Endothelial cell of umbilical vein (primary cell): ENCODE measurements around the gene CCDC85C.

Experiments
- CTCF ChIP-seq, 2 donors: IDR thresholded peaks; 1 replicate in 1 of 2; 2 replicates in 1 of 2; pipeline ENCODE4 v1.5.1; 2011; ENCODE audit warnings: low read length in 2 of 2, mild to moderate bottlenecking in 2 of 2, moderate library complexity in 2 of 2, control low read depth in 1 of 2, inconsistent platforms in 1 of 2, low read depth in 1 of 2; ENCODE audit not compliant: insufficient read depth in 1 of 2; ENCODE audit errors: extremely low read depth in 1 of 2
- EZH2 ChIP-seq: IDR thresholded peaks from 2 replicates; pipeline ENCODE4 v1.6.1; 2012; ENCODE audit warnings: borderline replicate concordance, low read depth, mild to moderate bottlenecking, moderate library complexity, low read length, inconsistent platforms; ENCODE audit not compliant: severe bottlenecking
- FOS ChIP-seq: IDR thresholded peaks from 2 replicates; pipeline ENCODE4 v1.6.1; 2011; ENCODE audit warnings: mild to moderate bottlenecking, low read length, moderate library complexity, borderline replicate concordance; ENCODE audit not compliant: insufficient read depth
- MAX ChIP-seq: IDR thresholded peaks from 2 replicates; pipeline ENCODE4 v1.6.1; 2011; ENCODE audit not compliant: insufficient read depth, insufficient read length
- POLR2A ChIP-seq: IDR thresholded peaks from 2 replicates; pipeline ENCODE4 v1.6.1; 2012; ENCODE audit warnings: low read depth, mild to moderate bottlenecking, control low read depth, low read length
- POLR2AphosphoS5 ChIP-seq: IDR thresholded peaks from 2 replicates; pipeline ENCODE4 v1.6.1; 2012; ENCODE audit warnings: low read depth, mild to moderate bottlenecking, control low read depth, low read length, moderate library complexity; ENCODE audit not compliant: insufficient read depth

- TF ChIP-seq MAX = no peak
- TF ChIP-seq POLR2A = no peak
- TF ChIP-seq POLR2AphosphoS5 = no peak
- no peak for TF ChIP-seq EZH2
- no peak for TF ChIP-seq CTCF (IDR thresholded peaks at IDR 0.05; ENCODE audit: extremely low read depth in 1 of 2, insufficient read depth in 1 of 2, low read depth in 1 of 2, low read length in 2 of 2)
- no peak for TF ChIP-seq FOS
Measured at GRCh38 chr14:99552572-99553216, 51.3 kb downstream of the CCDC85C start.
